ENCODE measurements around the gene COL5A1. TPM values are rescaled to one million over a fixed set of nuclear protein-coding genes. Genes with fewer than 3 reads are reported as not detected.

The COL5A1 gene
- total RNA-seq, 2 donors from 2014 or later, result 127 to 129 TPM

DNA sequence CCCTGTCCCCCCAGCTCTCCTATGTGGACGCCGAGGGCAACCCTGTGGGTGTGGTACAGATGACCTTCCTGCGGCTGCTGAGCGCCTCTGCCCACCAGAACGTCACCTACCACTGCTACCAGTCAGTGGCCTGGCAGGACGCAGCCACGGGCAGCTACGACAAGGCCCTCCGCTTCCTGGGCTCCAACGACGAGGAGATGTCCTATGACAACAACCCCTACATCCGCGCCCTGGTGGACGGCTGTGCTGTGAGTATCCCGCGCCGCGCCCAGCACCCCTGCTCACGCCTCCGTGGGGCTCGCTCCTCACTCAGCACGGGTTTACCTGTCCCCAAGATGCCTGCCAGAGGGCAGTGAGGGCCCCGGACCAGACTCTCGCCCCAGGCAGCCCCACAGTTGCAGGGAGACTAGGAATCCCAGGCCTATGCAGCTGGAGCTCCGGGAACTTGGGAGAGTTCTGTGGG is 193.4 kb downstream of the COL5A1 start:
- no peaks in the 10 kb centered on the region for H3K27me3 ChIP-seq (replicated peaks; ENCODE audit: insufficient read depth)
- no peak overlapping the region for H3K4me3 ChIP-seq
- peaks cover 47% of the 10 kb centered on the region for H3K36me3 ChIP-seq
- TF ChIP-seq, protein P1, sequence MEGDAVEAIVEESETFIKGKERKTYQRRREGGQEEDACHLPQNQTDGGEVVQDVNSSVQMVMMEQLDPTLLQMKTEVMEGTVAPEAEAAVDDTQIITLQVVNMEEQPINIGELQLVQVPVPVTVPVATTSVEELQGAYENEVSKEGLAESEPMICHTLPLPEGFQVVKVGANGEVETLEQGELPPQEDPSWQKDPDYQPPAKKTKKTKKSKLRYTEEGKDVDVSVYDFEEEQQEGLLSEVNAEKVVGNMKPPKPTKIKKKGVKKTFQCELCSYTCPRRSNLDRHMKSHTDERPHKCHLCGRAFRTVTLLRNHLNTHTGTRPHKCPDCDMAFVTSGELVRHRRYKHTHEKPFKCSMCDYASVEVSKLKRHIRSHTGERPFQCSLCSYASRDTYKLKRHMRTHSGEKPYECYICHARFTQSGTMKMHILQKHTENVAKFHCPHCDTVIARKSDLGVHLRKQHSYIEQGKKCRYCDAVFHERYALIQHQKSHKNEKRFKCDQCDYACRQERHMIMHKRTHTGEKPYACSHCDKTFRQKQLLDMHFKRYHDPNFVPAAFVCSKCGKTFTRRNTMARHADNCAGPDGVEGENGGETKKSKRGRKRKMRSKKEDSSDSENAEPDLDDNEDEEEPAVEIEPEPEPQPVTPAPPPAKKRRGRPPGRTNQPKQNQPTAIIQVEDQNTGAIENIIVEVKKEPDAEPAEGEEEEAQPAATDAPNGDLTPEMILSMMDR (IDR thresholded peaks at IDR 0.05), result no peak
- H3K4me1 ChIP-seq (ENCODE audit: control insufficient read depth in 1 of 2, low read depth in 2 of 2), result no peaks in the 10 kb centered on the region
- ATAC-seq (ENCODE audit: insufficient number of reproducible peaks, low FRiP score, low read depth) (no peak), DNase-seq (ENCODE audit: low spot score) (no peak)
- no peaks in the 10 kb centered on the region for H3K9me3 ChIP-seq
- no peak overlapping the region for H3K27ac ChIP-seq

DNA sequence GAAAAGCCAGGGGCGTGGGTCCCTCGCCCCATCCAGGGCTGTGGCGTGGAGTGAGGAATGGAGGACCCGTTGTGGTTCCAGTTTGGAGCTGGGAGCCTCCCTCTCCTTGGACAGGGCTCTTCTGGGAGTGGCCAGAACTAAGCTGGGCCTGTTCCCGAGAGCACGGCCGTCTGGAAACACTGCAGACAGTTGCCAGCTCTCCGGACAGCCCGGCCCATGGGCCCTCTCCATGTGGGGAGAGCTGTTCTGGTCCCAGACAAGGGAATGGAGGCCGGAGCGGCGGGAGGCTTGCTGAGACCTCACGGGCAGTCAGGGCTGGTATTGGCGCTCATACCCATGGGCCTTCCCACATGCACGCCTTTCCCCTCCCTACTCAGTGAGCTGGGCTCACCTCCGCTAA is 193.8 kb downstream of the COL5A1 start:
- Histone ChIP-seq H3K9me3 (no peaks in the 10 kb centered on the region), H3K4me3 (no peak overlapping the region), H3K27me3 (replicated peaks; ENCODE audit: insufficient read depth) (no peaks in the 10 kb centered on the region), H3K4me1 (ENCODE audit: control insufficient read depth in 1 of 2, low read depth in 2 of 2) (no peaks in the 10 kb centered on the region), H3K36me3 (peaks cover 47% of the 10 kb centered on the region), H3K27ac (no peak overlapping the region)
- TF ChIP-seq, protein P1 (IDR thresholded peaks at IDR 0.05), result no peak
- ATAC-seq (ENCODE audit: insufficient number of reproducible peaks, low FRiP score, low read depth), result no peak
- no peak for DNase-seq (ENCODE audit: low spot score)

DNA sequence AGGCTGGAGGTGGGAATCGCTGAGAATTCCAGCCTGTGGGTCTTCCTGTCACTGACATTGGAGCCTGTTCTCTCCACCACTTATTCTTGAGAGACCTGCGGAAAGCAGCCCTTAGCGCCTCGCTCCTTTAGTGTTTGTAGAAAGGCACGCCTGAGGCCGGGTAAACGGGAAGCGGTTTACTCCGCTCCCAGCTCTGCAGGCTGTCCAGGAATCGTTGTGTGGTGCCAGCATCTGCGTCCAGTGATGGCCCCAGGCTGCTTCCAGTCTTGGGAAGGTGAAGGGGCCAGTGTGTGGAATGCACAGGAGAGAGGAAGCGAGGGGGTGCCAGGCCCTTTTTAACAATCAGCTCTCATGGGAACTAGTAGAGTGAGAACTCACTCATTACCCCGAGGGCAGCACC is 194.4 kb downstream of the COL5A1 start:
- no peak for ATAC-seq (ENCODE audit: insufficient number of reproducible peaks, low FRiP score, low read depth)
- Histone ChIP-seq H3K36me3 (peaks cover 46% of the 10 kb centered on the region), H3K9me3 (no peaks in the 10 kb centered on the region), H3K4me3 (no peak overlapping the region), H3K4me1 (ENCODE audit: control insufficient read depth in 1 of 2, low read depth in 2 of 2) (no peaks in the 10 kb centered on the region), H3K27ac (no peak overlapping the region), H3K27me3 (replicated peaks; ENCODE audit: insufficient read depth) (no peaks in the 10 kb centered on the region)
- TF ChIP-seq, protein P1 (IDR thresholded peaks at IDR 0.05), result no peak
- DNase-seq (ENCODE audit: low spot score), result no peak

DNA sequence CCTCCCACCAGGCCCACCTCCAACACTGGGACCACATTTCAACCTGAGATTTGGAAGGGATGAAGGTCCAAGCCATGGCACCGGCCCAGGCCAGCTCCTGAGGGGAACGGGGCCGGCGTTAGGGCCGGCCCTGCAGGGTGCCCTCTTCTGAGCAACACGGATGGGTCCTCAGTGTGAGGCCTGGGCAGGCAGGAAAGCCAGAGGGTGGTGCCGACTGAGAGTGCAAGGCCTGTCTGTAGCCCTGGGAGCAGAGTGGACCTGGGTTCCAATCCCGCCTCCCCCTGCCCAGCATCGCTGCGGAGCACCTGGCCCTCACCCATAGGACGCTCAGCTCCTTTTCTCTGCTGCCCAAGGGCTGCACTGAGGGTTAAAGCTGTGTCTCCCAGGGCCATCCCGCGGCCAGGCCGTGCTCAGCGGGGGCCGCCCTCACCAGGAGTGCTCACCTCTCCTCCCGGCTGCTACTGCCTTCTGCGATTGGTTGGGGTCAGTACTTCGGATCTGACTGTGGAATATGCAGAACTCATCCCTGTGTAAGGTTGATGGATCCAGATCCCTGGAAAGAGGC is 194.9 kb downstream of the COL5A1 start:
- Histone ChIP-seq H3K27ac (no peak overlapping the region), H3K27me3 (replicated peaks; ENCODE audit: insufficient read depth) (no peaks in the 10 kb centered on the region), H3K9me3 (no peaks in the 10 kb centered on the region), H3K36me3 (peaks cover 42% of the 10 kb centered on the region), H3K4me3 (no peak overlapping the region), H3K4me1 (ENCODE audit: control insufficient read depth in 1 of 2, low read depth in 2 of 2) (no peaks in the 10 kb centered on the region)
- DNase-seq (ENCODE audit: low spot score), result no peak
- TF ChIP-seq, protein P1 (IDR thresholded peaks at IDR 0.05), result no peak
- no peak for ATAC-seq (ENCODE audit: insufficient number of reproducible peaks, low FRiP score, low read depth)

DNA sequence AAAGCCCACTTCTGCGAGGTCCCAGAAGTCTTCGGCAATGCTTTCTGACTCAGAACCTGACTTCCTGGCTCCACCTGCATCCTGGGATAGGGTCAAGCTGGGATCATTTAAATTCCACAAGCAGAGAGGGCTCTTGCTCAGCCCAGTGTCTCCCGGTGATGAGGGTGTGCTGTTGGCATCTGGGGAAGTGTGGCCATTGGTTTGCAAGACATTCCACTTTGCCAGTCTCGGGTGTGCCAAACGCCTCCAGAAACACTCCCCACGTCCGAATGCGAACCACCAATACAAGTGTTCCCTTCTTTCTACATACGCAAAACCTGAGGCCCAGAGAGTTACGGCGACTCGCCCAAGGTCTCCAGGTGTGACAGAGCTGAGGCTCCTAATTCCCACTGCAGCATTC is 195.9 kb downstream of the COL5A1 start:
- Histone ChIP-seq H3K27me3 (replicated peaks; ENCODE audit: insufficient read depth) (no peaks in the 10 kb centered on the region), H3K4me1 (ENCODE audit: control insufficient read depth in 1 of 2, low read depth in 2 of 2) (no peaks in the 10 kb centered on the region), H3K9me3 (no peaks in the 10 kb centered on the region), H3K27ac (no peak overlapping the region), H3K4me3 (no peak overlapping the region), H3K36me3 (peaks cover 49% of the 10 kb centered on the region)
- DNase-seq (ENCODE audit: low spot score), result no peak
- TF ChIP-seq, protein P1 (IDR thresholded peaks at IDR 0.05), result no peak
- no peak for ATAC-seq (ENCODE audit: insufficient number of reproducible peaks, low FRiP score, low read depth)
